Right kidney (tissue), 1 donor: ENCODE results near the gene TOX4.
"Not testable (repeated sequence)": the region's sequence is repeated elsewhere in the genome, so short reads cannot be mapped to it uniquely, and the experiment has no call there.

ENCODE experiments used
- DNase-seq: peaks from one replicate; pipeline ENCODE4 v3.0.0-alpha.2; 2016

Gene TOX4

GRCh38 chr14:21529515-21529914 lies 52.5 kb downstream of the TOX4 start:
- DNase-seq: no peak

- DNase-seq: no peak
Observed at GRCh38 chr14:21533294-21533693, 56.3 kb downstream of the TOX4 start.

GRCh38 chr14:21534576-21534975 lies 57.6 kb downstream of the TOX4 start:
- no peak for DNase-seq

- no peak for DNase-seq
Observed at GRCh38 chr14:21535545-21536417, 58.8 kb downstream of the TOX4 start.

GRCh38 chr14:21536418-21537089 lies 59.6 kb downstream of the TOX4 start:
- peak; percentile 63 for DNase-seq

- no peak for DNase-seq
Observed at GRCh38 chr14:21537090-21537424, 60.1 kb downstream of the TOX4 start.

GRCh38 chr14:21539189-21539940 lies 62.4 kb downstream of the TOX4 start:
- no peak for DNase-seq

- no peak for DNase-seq
Observed at GRCh38 chr14:21541413-21542074, 64.5 kb downstream of the TOX4 start.

- DNase-seq: peak; percentile 33
Observed at GRCh38 chr14:21543521-21543960, 66.5 kb downstream of the TOX4 start.

- DNase-seq: no peak
Observed at GRCh38 chr14:21543963-21544362, 67.0 kb downstream of the TOX4 start.

GRCh38 chr14:21544588-21544987 lies 67.6 kb downstream of the TOX4 start:
- DNase-seq: not testable (repeated sequence)
